Endothelial cell of hepatic sinusoid (primary cell): ENCODE data around the gene PPP2R5B.

Source experiments
- in situ Hi-C: cut with HindIII; loops from 2 replicates; pipeline ENCODE4 v1.10.0; 2017; ENCODE audit warnings: low sequenced_read_pairs

PPP2R5B gene

DNA sequence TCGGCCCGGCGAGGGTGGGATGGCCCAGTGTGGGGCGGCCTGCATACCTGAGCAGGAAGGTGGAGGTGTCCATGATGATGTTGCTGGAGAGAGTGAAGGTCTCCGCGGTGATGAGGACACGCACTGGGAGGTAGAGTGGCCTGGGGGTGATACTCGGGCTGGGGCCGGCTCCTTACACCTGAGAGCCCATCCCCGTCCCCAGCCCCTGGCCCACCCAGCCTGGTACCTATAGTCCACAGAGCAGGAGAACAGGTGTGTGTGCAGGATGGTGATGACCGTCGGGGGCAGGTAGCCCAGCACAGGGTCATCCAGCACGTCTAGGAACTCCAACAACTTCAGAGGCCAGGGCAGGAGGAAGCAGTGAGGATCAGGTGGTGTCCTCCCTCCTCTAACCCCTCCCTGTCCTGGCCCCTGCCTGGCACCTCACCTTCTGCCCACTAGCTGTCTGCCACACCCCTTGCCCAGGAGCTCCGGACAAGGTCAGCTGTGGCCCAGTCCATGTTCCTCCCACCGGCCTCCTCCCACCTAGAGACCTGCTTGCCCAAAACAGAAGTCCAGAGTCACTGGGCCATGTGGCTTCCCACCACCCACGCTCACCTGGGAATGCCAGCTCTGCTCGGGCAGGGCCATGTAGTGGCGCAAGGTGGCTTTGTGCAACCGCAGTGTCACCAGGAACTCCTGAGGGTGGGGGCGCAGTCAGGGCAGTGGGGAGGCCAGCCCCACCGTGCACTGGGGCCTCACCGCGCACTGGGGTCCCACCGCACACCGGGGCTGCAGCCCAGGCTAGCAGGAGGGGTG lies 18.8 kb upstream of the PPP2R5B start:
- in situ Hi-C loops: no loop called here

DNA sequence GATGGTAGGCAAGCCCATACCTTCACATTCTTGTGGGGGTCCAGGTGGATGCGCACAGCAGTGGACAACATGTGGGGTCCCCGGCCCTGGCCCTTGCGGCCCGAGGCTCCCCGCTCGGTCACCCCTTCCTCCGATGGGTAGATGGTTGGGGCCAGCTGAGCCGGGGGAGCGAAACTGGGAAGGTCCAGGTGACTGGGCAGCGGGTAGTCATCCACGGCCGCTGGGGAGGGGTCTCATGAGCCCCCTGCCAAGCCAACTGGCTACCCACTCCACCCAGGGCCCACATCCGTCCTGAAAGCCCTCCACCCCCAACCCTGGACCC lies 18.2 kb upstream of the PPP2R5B start:
- in situ Hi-C loops: no loop called here

DNA sequence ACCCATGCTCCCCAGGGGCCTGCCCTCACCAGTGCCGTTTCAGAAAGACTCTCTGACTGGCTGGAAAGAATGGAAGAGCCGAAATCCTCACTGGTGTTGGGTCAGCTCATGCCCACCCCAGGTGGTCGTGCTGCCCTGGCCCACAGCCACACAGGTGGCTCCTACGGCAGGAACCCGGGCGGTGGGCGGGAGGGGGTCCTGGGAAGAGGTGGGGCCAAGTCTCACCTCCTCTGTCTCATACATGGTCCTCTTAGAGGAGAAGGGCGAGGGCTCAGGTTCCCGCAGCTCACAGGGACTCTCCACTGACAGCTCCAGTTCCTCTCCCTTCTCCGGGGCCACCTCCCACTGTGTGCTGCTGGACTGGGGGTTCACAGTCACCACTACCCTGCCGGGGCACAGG lies 15.7 kb upstream of the PPP2R5B start:
- in situ Hi-C loops: no loop called here

DNA sequence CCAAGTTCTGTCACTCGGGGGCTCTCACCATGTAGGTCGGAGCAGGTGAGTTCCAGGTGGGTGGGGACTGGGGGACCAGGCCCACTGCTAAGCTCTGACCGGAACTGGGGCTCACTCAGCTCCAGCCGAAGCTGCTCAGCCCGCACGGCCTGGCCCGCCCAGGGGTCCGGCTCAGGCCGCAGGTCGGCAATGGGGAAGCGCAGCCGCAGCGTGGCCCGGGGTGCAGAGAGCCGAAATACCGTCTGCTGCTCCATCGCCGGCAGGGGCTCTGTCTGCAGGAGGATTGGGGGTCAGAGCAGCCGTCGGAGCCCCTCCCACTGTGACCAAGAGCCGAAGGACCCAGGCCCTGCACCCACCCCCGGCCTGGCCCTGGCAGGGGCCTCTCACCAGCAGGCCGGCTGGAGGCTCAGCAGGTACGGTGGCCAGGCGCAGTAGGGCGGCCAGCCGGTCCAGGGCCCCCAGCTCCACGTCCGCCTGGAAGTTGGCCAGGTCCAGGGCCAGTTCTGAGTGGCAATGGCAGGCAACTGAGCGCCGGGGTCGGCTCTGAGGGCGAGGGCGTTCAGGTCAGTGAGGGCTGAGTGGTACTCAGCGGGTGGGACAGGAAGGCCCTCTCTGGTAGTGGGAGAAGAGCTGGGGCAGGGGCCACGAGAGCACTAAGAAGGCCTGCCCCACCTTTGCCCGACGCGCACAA lies 14.7 kb upstream of the PPP2R5B start:
- in situ Hi-C loops: no loop called here

DNA sequence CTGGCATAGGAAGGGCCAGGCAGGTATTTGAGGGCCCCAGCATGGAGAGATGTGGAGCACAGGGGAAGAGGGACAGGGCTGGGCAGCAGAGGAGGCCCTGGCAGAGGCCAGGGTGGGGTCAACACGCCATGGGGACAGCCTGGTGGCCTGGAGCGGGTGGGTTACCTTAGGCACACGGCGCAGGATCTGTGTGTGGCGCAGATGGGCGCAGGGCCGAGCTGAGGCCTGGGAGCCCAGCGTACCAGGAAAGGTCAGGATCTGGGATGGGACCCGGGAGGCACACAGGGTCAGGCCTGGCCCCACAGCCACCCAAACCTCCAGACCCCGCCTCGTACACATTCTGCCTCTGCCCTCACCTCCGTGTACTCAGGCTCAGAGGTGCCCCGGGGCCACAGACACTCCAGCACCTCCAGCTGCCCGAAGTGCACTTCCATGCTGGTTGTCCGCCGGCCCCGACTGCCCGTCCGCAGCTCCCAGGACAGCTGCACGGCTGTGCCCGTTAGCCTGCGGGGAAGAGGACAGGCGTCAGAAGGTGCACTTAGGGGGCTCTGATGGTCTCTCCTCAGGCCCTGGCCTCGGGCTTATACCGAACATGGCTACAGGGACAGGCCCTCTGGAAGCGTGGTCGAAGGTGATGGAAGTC lies 13.9 kb upstream of the PPP2R5B start:
- in situ Hi-C loops: no loop called here

DNA sequence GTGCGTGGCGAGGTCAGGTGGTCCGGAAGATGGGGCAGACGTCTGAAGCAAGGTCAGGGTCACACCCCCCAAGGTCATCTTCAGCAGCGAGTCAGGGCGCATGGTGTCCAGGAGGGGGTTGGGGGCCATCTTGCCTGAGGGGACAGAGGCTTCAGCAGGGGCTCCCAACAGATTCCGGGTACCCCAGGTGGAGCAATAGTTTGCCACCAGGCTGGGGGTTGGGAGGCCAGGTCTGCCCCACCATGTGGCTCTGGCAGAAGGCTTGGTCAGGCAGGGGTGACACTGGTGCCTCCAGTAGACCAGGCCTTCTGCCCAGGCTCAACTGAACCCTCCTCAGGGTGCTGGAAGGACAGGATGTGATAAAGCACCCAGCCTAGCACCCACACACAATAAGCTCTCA lies 13.3 kb upstream of the PPP2R5B start:
- in situ Hi-C loops: no loop called here

DNA sequence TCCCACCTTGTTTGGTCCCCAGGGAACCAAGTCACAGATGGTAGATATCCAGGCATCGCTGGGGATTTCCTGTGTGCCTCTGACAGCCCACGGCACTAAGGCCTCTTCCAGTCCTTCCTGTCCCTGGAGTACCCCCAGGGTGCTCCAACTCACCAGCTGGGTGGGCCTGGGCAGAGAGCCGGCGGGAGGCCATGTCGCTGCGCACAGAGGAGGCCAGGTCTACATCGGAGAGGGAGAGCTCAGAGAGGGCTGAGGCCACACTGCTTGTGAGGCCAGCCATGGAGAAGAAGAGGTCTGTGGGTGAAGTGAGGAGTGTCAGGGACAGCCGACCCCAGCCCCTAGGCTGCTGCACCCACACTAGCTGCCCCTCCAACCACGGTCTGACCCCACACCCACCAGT lies 12.8 kb upstream of the PPP2R5B start:
- in situ Hi-C loops: no loop called here

DNA sequence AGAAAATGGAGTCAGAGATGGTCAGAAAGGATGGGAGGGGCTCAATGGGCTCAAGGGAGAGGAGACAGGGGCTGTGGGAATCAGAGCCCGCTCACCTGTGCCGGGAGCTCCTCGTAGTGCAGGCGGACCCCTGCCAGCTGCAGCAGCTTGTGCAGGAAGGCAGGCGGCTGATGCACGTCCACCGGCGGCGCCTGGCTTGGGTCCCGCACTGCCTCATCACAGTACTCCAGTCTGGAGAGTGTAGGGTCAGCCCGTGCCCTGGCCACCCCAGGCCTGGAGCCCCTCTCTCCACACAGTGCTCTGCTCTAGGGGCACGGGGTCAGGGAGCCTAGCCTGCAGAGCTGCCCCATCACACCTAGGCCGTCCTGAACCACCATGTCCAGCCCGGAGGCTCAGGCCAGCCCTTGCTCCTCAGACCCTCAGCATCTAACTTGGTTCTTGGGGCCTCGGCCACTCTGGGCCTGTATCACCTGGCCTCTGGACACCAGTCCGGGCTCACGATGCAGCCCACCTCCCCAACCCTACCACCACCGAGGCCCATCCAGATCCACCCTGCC lies 11.2 kb upstream of the PPP2R5B start:
- in situ Hi-C loops: no loop called here

DNA sequence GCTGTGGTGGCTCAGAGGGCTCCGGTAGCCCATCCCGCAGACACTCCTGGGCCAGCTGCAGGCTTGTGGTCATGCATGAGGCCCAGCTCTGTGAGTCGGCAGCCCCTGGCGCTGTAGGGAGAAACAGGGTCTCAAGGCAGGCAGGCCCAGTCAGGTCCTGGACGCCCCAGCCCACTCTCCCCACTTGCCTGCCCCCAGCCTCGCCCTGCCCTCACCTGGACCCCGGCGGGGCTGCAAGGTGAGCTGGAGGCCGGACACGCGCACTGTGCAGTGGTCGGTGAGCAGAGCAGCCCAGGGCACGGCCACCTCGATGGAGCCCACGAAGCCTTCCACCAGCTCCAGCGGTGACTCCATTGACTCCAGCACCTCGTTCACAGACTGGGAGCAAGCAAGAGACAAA lies 10.4 kb upstream of the PPP2R5B start:
- in situ Hi-C loops: no loop called here

DNA sequence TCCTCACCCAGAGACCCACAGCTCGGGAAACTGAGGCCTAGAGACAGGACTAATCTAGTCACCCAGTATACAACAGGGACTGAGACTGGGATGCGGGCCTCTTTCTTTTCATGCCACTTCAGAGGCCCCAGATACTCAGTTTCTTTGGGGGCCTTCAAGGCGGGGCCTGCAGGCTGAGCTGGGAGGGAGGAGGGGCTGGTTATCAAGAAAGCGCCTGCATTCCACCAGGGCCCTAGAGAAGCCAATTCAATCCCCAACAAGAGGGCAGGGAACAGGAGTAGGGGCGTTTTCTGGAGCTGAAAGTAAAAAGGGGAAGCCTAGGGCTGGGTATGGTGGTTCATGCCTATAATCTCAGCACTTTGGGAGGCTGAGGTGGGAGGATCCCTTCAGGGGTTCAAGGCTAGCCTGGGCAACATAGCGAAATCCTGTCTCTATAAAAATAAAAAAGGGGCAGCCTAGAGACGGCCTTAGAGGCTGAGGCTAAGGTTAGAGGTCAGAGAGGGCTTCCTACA lies 9.1 kb upstream of the PPP2R5B start:
- in situ Hi-C loops: no loop called here

DNA sequence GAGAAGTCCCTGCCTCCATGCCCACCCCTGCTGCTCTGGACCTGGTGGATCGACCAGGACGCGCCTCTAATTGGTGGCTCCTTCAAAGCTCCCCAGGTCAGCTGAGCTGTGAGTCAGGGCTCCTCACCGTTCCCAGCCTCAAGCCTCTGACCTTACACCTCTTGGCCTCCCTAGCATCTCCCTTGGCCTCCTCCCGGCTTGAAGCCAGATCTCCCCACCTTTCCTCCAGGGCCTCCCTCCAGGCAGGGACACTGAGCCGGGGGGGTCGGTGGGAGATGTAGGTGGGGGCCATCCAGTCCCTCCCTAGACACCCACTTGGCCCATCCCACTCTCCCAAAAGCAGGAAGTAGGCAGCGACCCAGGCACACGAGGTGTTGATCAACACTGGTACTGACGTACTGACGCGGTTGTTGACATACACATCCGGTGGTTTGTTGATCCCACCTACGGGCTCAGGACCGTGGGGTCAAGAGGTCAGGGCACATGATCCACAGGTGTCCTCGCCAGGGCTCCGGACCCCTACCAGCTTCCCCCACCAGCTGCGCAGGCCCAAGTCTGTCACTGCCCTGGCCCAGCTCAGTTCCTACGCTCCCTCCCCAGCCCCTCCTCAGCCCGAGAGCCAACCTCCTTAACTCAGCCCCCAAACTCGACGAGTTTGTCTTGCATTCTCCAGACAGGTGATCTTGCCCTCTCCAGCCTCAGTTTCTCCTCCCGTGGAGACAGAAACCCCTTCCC lies 8.3 kb upstream of the PPP2R5B start:
- in situ Hi-C loops: no loop called here

DNA sequence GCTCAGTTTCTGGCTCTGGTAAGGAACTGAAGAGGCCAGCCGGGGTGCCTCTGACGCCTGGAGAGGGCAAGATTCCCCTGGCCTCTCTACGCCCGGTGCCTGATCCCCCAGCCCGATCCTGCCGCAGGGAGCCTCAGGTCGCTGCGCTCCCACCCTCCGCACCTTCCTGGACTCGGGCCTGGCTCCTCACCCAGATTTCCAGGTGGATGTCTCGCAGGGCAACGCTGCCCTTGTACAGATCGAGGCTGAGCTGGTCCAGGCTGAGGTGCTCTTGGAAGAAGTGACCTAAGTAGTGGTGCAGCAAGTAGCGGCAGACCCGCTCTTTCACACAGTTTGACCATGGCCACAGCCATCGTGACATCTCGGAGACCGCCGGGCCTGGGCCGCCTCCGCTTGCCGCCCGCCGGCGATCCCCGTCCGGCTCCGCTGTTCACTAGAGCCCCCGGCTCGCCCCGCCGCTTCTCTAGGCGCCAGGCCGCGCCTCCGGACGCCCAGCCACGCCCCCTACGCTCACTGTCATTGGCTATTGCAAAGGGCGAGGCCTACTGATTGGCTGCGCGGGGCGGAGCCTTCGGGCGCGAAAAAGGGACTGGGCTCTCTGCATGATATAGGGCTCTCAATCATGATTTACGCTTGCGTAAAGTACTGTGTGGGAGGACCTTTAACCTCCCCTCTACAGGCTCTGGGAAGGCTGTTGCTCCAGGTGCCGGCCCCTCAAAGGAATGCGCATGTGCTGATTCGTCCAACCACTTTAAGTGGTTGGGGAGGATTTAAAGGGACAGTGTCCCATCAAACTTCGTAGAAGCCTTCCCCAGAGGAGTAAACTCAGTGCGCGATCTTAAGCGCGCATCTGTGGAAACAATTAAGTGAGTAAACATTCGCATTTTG lies 7.5 kb upstream of the PPP2R5B start, which contains the start of gene ATG2A:
Gene ATG2A, minus strand, starts transcription at position 435 of the 888 bp plus-strand sequence. Its CDS starts 74 bp downstream, at position 361.
- in situ Hi-C loops: no loop called here

DNA sequence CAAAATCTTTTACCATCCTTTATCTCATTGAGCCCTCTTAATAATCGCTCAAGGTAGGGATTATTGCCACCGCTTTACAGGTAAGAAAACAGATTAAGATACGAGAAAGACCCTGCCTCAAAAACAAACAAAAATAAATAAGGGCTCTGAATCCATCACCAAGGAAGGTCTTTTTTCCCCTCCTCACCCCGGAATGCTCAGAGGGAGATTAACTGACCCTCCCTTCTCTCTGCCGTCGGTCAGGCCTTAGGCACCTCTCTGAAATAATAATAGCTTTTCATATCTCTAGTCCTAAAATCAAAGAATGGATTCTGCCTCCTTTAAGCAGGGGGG lies 6.9 kb upstream of the PPP2R5B start:
- in situ Hi-C loops: no loop called here

DNA sequence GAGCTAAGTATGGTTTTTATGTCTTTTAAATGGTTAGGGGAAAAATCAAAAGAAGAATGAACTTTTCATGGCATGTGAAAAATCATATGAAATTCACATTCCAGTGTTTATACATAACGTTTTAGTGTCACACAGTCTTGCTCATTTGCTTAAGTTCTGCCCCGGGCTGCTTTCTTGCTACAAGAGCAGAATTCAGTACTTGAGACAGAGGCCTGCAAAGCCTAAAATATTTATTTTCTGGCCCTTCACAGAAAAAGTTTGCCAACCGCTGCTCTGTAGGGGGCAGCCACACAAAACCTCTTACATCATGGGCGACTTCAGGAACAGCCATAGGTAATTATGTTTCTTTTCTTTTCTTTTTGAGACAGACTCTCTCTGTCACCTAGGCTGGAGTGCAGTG lies 6.5 kb upstream of the PPP2R5B start:
- in situ Hi-C loops: no loop called here

DNA sequence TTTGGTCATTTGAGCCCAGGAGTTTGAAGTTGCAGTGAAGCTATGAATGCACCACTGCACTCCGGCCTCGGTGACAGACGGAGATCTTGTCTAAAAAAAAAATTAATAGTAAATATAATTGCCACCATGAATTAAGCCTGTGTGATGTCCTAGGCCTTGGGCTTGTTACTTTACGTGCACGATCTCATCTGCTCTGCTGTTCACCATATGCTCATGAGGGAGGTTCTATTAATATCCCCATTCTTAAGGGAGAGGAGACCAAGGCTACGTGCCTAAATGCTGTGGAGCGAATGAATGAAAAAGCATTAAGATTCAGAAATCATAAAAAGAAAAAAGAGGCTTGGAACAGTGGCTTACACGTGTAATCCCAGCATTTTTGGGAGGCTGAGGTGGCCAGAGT lies 4.9 kb upstream of the PPP2R5B start:
- in situ Hi-C loops: no loop called here

DNA sequence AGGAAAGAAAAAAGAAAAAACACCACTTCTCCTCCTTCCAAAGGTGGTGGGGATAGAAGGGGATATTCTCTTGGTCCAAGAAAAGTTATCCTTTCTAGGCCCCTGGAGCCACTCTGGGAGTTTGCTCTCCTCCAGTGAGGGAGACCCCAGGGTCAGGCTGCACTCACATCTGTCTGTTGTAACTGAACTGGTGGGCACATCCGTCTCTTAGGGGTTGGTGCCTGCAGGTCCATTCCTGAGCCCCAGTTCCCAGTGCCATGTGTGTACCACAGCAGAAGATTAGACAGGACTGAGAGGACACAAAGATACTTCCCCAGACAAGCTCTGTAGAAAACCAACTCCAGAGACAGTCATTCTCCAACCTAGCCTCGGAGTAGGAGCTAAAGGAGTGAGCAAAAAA lies 4.4 kb upstream of the PPP2R5B start:
- in situ Hi-C loops: no loop called here

DNA sequence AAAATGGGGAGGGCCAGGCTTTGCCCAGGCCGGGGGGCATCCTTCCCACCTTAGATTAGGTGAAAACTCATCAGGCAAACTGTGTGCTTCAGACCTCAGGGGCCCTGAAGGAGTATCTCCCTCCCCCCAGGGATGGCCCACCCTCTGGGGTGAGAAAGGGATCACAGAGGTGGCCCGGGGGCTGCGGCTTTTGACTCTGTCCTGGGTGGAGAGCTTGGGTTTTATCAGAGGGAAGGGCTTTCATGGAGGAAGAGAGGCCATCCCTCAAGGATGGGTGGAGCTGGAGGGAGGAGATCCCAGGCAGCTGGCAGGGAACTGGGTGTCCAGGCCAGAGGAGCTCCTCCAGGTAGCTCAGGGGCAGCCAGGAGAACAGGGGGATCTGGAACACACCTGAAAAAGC lies 3.1 kb upstream of the PPP2R5B start:
- in situ Hi-C loops: no loop called here

DNA sequence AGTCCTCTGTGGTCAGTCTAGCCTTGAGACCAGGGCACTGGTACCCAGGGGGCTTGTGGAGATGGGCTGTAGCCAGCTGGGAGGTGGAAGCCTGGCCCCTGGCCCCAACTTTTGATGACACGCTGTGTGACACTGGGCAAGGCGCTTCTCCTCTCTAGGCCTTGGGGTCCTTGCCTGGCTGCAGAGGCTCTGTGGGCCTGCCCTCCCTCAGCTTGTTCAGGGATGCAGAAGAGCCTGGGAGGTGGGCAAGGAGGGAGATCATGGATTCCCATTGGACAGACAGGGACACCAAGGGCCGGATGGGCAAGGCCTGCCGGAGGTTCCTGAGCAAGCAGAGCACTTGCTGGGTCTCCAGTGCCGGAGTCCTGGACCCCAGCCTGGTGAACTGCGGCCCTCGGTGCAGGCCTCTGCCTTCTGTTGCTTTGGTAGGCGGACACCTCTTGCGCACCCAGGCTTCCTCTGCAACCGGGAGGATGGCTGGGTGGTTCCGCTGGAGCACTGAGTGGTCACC lies 1.3 kb upstream of the PPP2R5B start:
- in situ Hi-C loops: no loop called here

DNA sequence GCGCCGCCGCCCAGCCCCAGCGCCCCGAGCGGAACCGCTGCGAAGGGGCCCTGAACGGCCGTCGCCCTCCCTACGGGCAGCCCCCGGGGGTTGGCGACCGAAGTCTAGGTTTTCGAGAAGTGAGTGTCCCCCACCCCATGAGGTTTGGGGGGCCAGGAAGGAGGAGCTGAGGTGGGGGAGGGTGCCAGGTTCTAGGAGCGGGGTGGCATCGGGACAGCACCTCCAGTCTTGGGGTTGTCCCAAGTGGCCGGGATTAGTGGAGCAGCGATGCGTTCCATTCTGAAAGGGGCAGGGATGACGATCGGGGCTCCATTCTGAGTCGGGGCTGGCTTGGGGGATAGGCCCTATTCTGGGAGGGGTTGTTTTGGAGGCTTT lies 408 bp downstream of the PPP2R5B start:
- in situ Hi-C loops: no loop called here
